RKO (cell line): ENCODE results near the gene CEBPZOS.

Experiments used
- DNase-seq: peaks from one replicate; pipeline ENCODE4 v3.0.0-alpha.2; 2016; ENCODE audit warnings: low spot score

Gene CEBPZOS

DNA sequence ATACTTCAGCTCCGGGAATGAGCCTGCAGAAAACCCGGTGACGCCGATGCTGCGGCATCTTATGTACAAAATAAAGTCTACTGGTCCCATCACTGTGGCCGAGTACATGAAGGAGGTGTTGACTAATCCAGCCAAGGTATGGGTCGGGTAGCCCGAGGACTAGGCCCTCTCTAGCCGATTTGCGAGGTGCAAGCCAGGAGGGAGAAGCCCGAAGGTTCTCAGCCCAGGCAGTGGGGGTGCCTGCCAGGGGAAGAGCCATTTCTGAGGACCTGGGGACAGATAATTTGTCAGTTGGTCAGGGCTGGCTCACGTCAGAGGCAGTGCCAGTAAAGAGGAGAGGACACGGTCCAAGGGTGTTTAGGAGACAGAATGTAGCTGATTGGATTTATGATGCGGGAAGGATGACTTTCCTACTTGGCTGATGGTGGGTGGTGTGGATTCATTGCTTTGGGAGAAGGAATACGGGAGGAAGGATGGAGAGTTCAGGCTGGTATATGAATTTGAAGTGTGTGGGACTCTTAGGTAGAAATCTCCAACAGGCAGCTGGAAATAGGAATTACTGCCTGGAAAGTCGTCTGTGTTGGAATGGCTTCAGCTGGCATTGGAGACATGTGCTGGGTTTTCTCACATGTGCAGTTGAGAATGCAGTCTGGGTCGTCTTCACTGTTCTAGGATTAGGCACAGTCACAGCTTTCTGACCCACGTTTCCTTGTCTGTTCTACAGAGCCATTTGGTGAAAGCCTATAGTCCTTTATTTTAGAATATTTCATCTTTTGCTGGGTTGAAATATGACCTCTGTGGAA is 36.0 kb downstream of the CEBPZOS start:
- DNase-seq = peak; percentile 52

DNA sequence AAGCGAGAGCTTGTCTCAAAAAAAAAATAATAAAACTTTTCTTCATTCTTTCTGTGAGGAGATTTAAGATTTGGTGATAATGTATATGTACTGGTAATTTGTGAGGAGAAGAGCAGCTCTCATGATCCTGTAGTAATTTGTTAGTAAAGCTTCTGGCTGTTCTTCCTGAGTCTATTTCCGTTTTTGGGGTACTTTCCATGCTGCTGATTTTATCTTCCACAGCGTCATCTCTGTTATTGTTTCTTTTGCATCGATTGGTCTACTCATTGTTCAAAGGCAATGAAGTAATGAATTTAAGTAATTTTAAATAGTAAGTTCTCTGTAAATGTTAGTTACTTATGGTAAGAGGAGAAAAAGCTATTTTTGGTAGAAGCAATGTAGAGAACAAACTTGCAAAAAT is 47.1 kb downstream of the CEBPZOS start:
- DNase-seq = no peak

DNA sequence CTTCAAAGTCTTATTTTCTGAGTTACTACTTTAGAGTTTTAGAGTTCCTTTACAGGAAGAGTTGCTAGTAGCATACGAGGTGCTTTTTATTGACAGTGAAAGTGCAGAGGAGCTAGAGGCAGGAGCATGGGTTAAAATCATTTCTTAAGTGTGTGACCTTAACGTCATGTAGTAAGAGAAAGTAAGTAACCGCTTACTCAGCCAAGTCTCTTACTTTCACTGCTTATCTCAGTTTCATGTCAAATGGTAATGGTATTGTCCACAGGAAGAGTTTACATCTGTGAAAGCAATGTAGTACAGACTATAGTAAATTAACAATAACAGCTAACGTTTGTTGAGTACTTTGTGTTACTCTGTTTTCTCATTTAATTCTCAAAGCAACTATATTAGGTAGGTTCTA is 47.7 kb downstream of the CEBPZOS start:
- no peak for DNase-seq

DNA sequence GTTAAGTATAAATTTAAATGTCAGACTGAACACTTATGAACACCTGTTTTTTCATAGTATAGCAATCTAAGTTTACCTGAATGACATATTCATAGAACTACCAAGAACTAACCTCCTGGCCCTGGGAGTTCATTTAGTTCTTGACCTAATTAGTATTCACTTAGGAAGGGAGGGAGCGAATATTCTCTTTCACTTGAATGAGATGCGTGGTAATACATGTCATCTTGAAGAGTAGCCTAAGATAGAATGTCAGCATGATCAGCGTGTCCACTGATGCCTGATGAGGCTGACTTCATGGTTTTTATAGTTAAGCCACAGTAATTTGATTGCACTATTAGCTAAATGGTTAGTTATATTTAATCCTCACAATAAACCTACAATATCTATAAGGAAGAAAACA is 48.5 kb downstream of the CEBPZOS start:
- DNase-seq = no peak

DNA sequence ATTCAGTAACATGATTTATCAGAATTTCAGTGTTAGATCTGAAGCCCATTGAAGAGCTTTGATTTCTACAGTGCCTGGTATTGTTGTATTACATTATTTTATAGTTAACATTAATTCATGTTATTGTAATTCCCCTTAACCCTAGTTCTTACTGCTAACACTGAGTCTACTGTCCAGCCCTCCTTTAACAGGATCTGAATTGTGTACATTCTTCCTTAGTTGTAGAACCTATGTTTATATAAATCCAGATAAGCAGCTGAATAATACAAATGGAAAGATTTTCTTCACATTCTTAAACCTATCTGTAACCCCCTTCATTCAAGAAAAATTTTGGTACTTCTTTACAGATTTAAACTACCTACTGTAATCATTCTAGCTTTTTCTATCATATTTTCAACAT is 49.9 kb downstream of the CEBPZOS start:
- no peak for DNase-seq

DNA sequence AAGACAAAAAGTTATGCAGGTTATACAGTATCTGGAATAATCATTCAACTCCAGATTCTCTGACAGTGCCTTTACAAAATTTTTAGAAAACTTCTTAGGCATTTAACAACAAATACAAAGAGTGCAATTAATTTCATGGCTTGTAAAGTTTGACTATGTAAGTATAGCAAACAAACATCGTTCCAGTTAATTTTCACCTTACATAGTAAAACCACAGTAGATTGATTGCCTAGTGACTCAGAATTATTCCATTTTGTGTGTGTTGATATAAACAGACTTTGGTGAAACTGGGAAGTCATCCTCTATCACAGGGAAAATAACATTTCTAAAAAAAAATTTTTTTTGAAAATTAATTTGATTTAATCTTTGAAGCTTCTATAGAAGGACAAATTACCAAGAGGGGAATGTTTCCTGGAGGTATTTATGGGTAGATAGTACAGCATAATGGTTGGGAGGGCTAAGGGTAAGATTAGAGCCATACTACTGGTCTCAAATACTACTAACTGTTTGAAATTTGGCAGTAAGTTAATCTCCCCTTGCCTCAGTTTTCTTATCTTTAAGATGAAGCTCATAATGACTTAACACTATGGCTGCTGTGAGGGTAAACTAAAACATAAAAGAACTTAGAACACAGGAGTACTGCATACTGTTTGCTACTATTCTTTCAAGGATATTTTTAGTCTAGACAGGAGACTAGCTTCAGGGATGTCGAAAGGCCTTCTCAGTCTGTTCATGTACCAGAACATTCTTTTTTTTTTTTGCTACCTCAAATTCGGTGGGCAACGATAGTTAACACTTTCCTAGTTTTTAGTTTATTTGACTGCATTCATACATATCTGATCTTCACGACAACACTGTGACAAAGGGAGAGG is 54.8 kb downstream of the CEBPZOS start:
- no peak for DNase-seq
